Coronary artery (tissue), 2 donors: ENCODE data around the gene ISX.

Experiments
- DNase-seq: peaks from one replicate; pipeline ENCODE4 v3.0.0-alpha.2; 2017; ENCODE audit warnings: low spot score
- H3K27ac ChIP-seq, 2 donors: fragments of 200-600 bp; sonication (generic); one replicate each; pipeline ENCODE4 v1.5.1; 2016 to 2019
- H3K4me3 ChIP-seq: fragments of 200-600 bp; sonication (generic); 2 replicates; pipeline ENCODE4 v1.5.1; 2016; ENCODE audit warnings: mild to moderate bottlenecking, moderate library complexity
- TF ChIP-seq, protein P1 (sequence below): fragments of 200-600 bp; sonication (generic); IDR thresholded peaks from one replicate; pipeline ENCODE4 v1.5.1; 2019; ENCODE audit warnings: antibody characterized with exemption

Gene ISX

DNA sequence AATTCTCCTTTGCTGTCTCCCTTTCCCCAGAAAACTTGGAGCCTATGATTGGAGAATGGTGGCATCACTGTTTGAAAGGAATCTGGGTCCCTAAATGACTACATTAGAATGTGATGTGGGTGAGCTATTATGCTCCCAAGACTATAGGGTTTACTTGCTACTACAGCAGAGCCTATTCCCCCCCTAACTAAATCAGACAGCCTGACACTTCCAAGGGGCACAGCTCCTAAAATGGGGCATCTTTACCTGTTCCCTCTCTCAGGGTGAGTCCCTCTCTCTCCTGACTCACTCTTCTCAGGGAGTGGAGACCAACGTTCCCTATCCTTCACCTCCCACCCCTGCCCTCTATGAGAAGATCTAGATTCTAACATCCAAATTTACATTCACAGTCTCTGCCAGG lies 775 bp upstream of the ISX start:
- H3K27ac ChIP-seq: no peak overlapping the region
- TF ChIP-seq, protein P1, sequence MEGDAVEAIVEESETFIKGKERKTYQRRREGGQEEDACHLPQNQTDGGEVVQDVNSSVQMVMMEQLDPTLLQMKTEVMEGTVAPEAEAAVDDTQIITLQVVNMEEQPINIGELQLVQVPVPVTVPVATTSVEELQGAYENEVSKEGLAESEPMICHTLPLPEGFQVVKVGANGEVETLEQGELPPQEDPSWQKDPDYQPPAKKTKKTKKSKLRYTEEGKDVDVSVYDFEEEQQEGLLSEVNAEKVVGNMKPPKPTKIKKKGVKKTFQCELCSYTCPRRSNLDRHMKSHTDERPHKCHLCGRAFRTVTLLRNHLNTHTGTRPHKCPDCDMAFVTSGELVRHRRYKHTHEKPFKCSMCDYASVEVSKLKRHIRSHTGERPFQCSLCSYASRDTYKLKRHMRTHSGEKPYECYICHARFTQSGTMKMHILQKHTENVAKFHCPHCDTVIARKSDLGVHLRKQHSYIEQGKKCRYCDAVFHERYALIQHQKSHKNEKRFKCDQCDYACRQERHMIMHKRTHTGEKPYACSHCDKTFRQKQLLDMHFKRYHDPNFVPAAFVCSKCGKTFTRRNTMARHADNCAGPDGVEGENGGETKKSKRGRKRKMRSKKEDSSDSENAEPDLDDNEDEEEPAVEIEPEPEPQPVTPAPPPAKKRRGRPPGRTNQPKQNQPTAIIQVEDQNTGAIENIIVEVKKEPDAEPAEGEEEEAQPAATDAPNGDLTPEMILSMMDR: no peak
- H3K4me3 ChIP-seq: no peak overlapping the region
- DNase-seq: no peak

DNA sequence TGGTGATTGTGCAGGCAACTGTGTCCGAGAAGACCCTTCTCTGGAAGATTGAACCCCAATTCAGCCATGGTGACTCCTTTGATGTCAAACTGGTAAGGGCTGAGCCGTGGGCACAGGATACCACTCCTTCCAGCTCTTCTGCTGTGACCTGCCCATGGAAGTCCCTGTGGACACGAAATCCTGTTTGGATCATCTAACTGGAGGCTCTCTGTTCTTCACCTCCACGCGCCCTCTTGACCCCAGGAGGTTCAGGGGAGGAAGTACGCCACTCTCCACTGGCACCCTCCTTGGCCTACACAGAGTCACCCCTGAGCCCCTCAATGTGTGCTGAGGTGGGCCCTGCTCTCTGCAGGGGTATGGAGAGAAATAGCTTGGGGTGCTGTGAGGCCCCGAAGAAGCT lies 810 bp downstream of the ISX start:
- TF ChIP-seq, protein P1: no peak
- no peak for DNase-seq
- H3K4me3 ChIP-seq: no peak overlapping the region
- H3K27ac ChIP-seq: no peak overlapping the region

DNA sequence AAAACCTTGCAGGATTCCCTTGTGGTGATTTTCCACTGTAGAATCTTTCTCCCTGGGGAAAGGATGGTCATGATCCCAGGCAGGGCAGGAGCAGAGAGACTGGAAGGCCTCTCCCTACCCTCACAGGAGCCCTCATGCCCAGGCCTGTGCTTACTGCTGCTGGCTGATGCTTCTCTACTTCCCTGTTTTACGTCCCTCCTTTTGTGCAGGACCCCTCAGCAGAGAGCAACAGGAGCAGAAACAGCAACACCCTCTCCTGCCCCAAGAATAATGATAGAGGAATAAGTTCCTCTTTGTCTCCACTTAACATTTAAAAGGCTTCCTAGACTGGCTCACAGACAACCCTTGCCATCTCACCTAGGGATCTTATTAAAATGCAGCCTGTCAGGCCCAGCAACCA lies 3.6 kb downstream of the ISX start:
- Histone ChIP-seq H3K4me3 (no peak overlapping the region), H3K27ac (no peak overlapping the region)
- DNase-seq: no peak
- TF ChIP-seq, protein P1: no peak

DNA sequence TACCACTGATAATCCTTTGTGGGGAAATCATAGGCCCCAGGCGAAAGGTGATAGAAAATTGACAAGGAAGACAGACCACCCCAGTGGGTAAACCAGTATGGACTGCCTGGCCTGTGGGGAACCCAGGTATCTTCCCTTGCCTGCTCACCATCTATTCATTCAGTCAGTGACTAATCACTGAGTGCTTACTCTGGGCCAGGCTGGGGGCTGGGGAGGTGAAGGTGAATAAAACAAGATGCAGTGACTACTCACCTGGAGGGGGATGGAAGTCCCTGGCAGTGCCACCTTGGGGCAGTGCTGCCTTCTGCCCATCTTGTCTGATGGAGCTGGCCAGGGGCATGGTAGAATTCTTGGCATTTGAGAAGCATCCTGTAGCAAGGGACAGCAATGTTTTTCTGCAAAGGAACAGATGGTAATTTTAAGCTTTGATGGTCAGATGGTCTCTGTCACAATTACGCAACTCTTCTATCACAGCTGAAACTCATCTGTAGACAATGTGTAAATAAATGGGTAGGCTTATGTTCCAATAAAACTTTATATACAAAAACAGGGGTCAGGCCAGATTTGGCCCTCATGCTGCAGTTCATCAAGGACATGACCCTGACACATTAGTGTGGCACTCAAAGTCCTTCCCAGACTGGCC lies 4.6 kb downstream of the ISX start:
- DNase-seq: no peak
- no peak overlapping the region for H3K4me3 ChIP-seq
- TF ChIP-seq, protein P1: no peak
- no peak overlapping the region for H3K27ac ChIP-seq

DNA sequence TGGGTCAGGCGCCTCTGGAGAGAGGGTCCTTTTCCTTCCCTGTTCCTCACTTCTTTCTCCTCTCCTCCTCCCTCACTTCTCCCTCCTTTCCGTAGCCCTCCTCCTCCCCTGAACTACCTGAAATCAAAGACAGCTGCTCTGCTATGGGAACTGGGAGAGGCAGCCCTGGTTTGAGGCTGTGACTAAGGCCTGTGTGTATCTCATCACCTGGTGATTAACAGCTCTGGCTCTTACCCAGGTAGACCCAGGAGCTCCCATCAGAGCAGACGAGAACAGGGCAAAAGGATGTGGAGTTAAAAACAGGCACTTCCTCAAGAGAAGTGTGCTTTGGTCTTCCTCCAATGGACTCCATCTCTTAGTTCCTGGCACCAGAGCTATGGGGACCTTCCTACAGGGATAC lies 5.8 kb downstream of the ISX start:
- no peak for DNase-seq
- H3K4me3 ChIP-seq: no peak overlapping the region
- H3K27ac ChIP-seq: no peak overlapping the region
- TF ChIP-seq, protein P1: no peak

DNA sequence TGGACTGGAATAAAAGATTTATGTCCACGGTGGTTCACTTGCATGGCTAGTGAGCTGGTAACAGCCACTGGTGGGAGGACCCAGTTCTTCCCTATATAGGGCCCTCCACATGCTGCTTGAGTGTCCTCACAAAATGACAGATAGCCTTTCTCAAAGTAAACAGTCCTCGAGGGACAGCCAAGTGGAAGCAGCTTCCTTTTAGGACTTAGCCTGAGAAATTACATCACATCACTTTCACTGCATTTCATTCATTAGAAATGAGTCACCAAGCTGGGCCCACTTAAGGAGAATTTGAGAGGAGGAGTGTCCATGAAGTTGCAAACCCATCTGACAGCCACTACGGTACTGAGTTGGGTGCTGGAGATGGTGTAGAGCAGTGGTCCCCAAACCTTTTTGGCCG lies 7.0 kb downstream of the ISX start:
- H3K27ac ChIP-seq: no peak overlapping the region
- DNase-seq: no peak
- TF ChIP-seq, protein P1: no peak

DNA sequence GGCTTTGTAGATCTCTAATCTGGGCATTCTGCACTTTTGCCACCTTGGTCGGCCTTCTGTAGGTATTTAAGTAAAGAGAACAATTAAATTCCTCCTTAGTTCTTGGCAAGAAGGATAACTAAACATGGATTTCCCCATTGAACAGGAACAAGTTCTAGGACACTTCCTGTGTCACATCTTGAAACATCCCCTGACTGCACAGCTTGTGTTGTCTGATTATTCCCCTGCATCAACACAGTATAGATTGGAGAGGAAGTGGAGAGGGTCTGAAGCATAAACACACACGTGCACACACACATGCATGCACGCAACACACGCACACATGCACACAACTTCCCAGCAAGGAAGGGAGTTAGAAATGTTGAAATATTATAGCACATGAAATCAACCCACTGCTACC lies 8.6 kb downstream of the ISX start:
- H3K4me3 ChIP-seq: no peak overlapping the region
- DNase-seq: no peak
- TF ChIP-seq, protein P1: no peak

More for the DNA sequence above, 7.0 kb downstream of the ISX start:
- no peak overlapping the region for H3K4me3 ChIP-seq

More for the DNA sequence above, 8.6 kb downstream of the ISX start:
- no peak overlapping the region for H3K27ac ChIP-seq
